OCI-M1 (cell line): ENCODE measurements around the gene FLT4.

Experiments
- DNase-seq: peaks from one replicate; lab custom pipeline; 2025; lab: John Stamatoyannopoulos, UW

Gene FLT4

GRCh38 chr5:180642181-180642775 is 7.1 kb downstream of the FLT4 start:
- DNase-seq = no peak

- DNase-seq = no peak
Measured at GRCh38 chr5:180641566-180641900, 7.9 kb downstream of the FLT4 start.

- no peak for DNase-seq
Measured at GRCh38 chr5:180640861-180641565, 8.4 kb downstream of the FLT4 start.

- no peak for DNase-seq
Measured at GRCh38 chr5:180640611-180640860, 8.9 kb downstream of the FLT4 start.

- DNase-seq = no peak
Measured at GRCh38 chr5:180639741-180640610, 9.4 kb downstream of the FLT4 start.

- no peak for DNase-seq
Measured at GRCh38 chr5:180639287-180639686, 10.1 kb downstream of the FLT4 start.

GRCh38 chr5:180637962-180638680 is 11.3 kb downstream of the FLT4 start:
- no peak for DNase-seq

DNA sequence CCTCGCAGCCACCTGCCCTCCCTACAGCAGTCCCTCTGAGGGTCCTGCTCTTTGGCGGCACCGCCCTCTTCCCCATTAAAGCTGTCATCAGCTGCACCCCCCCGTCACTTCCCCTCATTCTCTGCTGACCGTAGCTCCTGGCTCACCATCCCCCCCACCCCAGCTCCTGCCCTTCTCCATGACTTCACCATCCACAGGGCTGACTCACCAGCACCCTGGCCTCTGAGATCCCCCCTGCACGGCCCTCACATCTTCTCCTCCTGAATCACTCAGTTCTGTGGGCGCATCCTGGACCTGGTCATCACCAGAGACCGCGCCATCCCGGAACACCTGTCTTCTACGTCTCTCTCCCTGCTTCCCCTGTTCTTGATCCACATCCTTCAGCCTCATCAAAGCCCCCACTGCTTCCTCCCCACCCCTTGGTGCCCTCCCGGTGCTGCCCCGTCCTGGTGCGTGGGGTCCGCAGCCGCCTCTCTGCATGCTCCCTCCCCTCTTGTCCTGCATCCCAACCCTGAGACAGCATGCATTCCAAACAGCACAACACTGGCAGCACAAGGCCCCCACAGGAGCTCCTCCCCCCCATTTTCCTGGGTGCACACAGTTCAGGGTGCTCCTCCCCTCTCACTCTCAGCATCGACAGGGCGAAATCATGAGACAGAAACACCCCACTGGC is 12.9 kb downstream of the FLT4 start:
- no peak for DNase-seq

GRCh38 chr5:180636016-180636402 is 13.4 kb downstream of the FLT4 start:
- DNase-seq = no peak

GRCh38 chr5:180633283-180634177 is 15.9 kb downstream of the FLT4 start:
- no peak for DNase-seq

DNA sequence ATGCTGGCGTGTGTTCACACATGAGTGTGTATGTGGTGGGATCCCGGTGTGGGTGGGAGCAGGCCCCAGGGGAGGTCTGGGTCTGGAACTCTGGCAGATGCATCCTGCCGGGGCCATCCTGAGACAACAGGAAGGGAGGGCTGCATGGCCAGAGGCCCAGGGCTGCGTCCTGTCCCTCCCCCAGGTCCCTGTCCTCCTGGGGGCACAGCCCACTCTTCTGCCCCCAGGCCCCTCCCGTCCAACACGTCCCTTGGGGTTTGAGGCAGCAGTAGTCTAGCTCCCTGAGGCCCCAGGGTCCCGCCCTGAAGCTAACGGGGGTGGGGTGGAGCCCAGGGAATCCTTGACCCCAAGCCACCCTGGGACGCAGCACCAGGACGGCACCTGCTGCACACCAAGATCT is 16.6 kb downstream of the FLT4 start:
- DNase-seq = no peak

- no peak for DNase-seq
Measured at GRCh38 chr5:180631549-180632383, 17.6 kb downstream of the FLT4 start.

DNA sequence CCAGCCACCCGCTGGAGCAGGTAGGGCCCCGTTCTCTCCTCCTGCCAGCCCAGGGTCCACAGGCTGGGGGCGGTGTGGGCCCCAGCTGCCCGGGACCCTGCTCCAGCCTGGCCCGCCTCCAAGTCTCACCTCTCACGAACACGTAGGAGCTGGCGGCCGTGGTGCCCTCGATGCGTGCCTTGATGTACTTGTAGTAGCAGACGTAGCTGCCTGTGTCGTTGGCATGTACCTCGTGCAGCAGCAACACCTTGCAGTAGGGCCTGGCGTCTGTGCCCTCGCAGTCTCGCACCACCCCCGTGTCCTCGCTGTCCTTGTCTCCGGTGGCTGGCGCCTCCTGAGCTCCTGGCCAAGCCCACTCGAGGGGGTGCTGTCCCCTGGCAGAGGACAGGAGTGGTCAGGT is 19.0 kb downstream of the FLT4 start:
- no peak for DNase-seq

DNA sequence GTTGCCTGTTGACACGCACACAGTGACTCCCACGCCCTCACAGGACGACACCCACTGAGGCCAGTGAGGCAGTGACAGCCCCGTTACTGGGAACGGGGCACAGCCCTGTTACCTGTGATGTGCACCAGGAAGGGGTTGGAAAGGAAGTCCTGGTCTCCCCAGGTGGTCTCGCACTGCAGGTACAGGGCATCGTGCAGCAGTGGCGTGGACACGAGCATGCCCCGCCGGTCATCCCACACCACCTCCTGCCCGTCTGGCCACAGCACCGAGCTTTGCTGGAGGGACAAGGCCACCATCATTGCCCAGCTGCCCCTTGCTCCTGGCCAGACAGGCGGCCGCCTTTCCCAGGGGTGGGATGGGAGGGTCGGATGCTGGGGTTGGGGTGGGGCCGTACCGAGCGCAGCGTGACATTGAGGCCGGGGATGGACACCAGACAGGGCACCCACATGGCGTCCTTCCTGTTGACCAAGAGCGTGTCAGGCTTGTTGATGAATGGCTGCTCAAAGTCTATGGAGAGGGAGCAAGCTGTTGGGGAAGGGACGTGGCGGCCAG is 19.5 kb downstream of the FLT4 start:
- no peak for DNase-seq

DNA sequence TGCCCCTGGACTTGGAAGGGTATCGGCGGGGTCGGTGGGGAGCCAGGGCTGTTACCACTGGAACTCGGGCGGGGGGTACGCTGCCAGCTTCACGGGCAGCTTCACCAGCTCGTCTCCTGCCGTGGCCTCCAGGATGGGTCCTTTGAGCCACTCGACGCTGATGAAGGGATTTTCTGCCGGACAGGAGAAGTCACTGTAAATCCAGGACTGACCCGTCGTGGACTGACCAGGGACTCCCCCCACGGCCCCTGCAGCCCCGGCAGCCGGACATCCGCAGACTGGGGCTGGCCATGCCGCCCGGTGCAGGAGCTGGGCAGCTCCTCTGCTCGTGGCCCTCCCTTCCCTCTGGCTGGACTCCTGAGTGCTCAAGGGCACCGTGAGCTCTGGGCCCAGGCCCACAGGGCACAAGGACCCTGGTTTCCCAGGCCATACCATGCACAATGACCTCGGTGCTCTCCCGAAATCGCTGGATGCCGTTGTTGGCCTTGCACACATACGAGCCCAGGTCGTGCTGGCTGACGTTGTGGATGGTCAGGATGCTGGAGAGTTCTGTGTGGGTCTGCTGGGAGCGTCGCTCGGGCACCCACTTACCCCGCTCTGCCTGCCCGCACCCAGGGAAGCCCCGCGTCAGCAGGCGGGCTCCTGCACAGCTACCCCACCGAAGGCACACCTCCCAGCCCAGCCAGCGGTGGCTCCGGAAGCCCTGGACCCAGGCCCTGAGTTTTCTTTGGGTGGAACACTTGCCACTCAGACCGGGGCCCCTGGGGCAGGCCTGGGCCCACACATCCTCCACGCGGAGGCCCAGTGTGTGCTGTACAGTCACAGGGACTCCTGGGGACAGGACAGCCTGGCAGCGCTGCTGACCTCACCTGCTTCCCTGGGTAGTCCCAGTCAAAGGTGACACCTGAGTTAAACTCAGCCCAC is 20.3 kb downstream of the FLT4 start:
- no peak for DNase-seq

GRCh38 chr5:180628211-180628610 is 21.2 kb downstream of the FLT4 start:
- DNase-seq = no peak

- DNase-seq = no peak
Measured at GRCh38 chr5:180627386-180628120, 21.8 kb downstream of the FLT4 start.
